Stimulated activated CD4-positive, alpha-beta T cell treated with anti-CD3 and anti-CD28 coated beads, Interleukin-1b, Interleukin-23, amount 100 ng/mL, for 1 hour (primary cell): ENCODE results near the gene LAMC3.

Experiments used
- DNase-seq, 2 donors: peaks; one replicate each; pipeline ENCODE4 v3.0.0-alpha.2; 2020; ENCODE audit warnings: low read depth in 2 of 2

The LAMC3 gene

GRCh38 chr9:131008909-131009618, at the start of gene LAMC3:
Gene LAMC3 (plus strand): TSS chr9:131009174. CDS start chr9:131009215, 41 bp downstream.
- no peak for DNase-seq

- DNase-seq: no peak
Observed at GRCh38 chr9:130959809-130960334, 49.1 kb upstream of the LAMC3 start.

- DNase-seq: no peak
Observed at GRCh38 chr9:130960522-130961378, 48.2 kb upstream of the LAMC3 start.

GRCh38 chr9:130961511-130962300, 47.3 kb upstream of the LAMC3 start:
- no peak for DNase-seq

- no peak for DNase-seq
Observed at GRCh38 chr9:130962418-130963316, 46.3 kb upstream of the LAMC3 start.

GRCh38 chr9:130963337-130963908, 45.6 kb upstream of the LAMC3 start:
- DNase-seq: no peak

DNA sequence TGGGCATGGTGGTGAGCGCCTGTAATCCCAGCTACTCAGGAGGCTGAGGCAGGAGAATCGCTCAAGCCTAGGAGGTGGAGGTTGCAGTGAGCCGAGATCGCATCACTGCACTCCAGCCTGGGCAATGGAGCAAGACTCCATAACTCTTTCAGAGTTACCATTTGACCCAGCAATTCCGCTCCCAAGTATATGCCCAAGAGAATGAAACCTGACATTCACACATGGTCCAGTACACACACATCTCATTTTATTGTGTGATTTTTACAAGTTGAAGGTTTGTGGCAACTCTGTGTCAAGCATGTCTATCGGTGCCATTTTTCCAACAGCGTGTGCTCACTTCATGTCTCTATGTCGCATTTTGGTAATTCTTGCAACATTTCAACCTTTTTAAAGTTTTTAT, 45.1 kb upstream of the LAMC3 start:
- DNase-seq: no peak

- no peak for DNase-seq
Observed at GRCh38 chr9:130965680-130966079, 43.3 kb upstream of the LAMC3 start.

DNA sequence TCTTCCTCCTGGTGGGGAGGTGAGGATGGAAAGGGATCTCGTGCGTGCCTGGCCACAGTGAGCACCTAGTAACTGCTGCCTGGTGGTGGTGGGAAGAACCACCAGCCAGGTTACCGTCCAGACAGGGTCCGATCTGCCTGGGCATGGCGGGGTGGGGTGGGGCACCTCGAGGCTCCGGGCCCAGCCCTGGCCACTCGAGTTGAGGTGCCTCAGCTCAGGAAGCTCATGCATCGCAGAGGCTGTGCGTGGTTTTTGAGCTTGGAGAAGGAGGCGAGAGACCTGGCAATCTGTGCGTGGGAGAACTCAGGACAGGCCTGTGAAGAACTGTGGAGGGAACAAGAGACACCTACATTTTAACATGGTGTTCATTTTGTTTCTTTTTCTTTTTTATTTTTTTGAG, 38.9 kb upstream of the LAMC3 start:
- no peak for DNase-seq

- no peak for DNase-seq
Observed at GRCh38 chr9:130970855-130971254, 38.1 kb upstream of the LAMC3 start.

DNA sequence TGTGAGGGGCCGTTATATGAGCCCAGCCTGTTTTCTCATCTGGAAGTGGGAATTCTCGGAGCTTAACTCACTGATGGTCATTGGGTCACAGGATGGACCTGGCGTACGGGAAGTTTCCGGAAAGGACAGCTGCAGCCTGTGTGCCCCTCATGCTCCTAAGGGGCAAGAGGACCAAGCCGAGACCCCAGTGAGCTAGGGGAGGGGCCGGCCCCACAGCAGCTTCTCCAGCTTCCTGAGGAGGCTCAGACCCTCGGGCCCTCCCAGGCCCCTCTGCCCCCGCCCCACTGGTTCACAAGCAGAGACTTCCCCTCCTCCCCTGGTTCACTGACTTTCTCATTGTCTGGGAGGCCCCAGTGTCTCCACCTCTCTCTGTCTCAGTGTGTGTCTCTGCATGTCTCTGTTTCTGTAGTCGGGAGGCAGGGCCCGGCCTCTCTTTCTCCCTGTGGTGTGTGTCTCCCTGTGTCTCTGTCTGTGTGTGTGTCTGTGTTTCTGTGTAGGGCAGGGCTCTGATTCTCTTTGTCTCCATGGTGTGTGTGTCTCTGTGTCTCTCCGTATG, 37.6 kb upstream of the LAMC3 start:
- DNase-seq: no peak

- no peak for DNase-seq
Observed at GRCh38 chr9:130972277-130972956, 36.6 kb upstream of the LAMC3 start.

- DNase-seq: no peak
Observed at GRCh38 chr9:130972957-130973685, 35.9 kb upstream of the LAMC3 start.

DNA sequence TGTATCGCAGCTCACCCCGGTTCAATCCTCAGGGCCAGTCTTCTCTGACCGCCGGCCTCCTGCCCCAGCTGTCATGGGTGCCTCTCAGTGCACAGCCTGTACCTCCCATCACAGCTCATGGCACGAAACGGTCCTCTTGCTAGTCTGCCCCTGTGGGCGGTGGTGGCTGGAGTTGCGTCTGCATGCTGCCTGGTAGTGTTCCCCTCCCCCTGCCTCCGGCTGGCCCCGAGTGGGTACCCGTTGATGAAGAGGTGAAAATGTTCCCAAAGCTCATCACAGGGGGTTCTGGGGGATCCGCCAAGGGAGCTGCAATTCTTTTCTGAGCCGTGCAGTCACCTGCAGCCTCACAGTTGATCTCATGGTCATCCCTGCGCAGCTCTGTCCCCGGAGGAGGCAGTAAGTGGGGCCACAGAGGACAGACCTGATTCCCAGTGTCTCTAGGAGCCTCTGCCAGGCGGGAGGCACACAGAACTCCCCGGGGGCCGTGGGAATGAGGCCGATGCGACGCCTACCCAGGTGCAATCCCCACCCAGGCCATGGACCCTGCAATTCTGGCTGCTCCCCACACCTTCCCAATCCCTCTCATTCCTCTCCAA, 35.2 kb upstream of the LAMC3 start:
- DNase-seq: no peak

DNA sequence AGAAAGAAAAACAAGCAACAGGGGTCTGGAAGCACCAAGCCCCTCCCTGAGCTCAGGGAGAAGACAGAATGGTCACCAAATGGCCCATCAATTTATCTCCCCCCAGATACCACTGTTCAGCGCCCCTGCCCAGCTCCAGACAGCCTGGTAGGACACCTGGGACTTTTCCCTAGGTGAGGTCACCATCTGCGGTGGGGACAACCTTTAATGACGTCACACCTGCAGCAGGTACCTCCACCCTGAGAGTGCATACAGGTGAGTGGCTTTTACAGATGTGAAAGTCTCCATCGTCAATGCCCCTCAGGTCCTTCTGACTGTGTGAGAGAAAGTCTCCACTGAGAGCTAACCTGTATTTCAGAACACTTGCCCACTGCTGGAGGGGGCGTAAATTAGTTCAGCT, 34.3 kb upstream of the LAMC3 start:
- DNase-seq: no peak

- DNase-seq: no peak
Observed at GRCh38 chr9:130975156-130975555, 33.8 kb upstream of the LAMC3 start.

DNA sequence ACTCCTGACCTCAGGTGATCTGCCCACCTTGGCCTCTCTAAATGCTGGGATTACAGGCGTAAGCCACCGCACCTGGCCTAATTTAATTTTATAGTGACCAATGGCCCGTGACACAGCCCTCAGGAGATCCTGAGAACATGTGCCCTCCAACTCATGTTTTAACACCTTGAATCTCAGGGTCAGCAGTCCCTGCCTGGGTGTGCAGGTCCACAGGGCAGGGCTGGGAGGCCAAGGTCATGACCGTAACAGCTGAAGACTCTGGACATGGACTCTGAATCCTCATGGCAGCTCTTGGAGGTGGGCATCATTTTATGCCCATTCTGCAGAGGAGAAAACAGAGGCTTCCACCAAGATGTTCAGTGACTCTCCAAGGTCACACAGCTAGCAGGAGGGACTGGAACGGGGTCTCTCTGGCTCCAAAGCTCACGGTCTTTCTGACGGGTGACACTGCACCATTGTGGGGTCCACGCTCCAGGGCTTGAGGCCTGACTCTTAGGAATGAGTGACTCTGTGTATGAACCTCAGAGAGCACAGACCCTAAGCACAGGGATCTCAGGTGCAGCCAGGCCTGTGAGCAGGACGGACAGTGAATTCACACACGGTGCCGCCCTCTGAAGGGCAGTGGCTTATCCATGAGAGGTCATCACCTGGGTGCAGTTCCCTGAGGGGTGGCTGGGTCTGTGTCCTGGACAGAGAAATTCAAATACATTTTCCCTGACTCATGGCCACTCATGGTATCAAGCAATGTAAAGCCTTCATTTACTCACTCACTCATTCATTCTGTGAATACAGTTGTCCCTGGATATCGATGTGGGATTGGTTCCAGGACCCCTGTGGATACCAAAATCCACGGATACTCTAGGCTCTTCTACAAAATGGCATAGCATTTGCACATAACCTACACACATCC, 32.8 kb upstream of the LAMC3 start:
- DNase-seq: no peak

- no peak for DNase-seq
Observed at GRCh38 chr9:130977811-130978221, 31.2 kb upstream of the LAMC3 start.
